CMK (cell line): ENCODE results near the gene RAD9B.
"Not testable (repeated sequence)": the region's sequence is repeated elsewhere in the genome, so short reads cannot be mapped to it uniquely, and the experiment has no call there.

Source experiments
- DNase-seq: peaks from one replicate; pipeline ENCODE4 v3.0.0-alpha.2; 2010; ENCODE audit warnings: low read depth

The RAD9B gene

DNA sequence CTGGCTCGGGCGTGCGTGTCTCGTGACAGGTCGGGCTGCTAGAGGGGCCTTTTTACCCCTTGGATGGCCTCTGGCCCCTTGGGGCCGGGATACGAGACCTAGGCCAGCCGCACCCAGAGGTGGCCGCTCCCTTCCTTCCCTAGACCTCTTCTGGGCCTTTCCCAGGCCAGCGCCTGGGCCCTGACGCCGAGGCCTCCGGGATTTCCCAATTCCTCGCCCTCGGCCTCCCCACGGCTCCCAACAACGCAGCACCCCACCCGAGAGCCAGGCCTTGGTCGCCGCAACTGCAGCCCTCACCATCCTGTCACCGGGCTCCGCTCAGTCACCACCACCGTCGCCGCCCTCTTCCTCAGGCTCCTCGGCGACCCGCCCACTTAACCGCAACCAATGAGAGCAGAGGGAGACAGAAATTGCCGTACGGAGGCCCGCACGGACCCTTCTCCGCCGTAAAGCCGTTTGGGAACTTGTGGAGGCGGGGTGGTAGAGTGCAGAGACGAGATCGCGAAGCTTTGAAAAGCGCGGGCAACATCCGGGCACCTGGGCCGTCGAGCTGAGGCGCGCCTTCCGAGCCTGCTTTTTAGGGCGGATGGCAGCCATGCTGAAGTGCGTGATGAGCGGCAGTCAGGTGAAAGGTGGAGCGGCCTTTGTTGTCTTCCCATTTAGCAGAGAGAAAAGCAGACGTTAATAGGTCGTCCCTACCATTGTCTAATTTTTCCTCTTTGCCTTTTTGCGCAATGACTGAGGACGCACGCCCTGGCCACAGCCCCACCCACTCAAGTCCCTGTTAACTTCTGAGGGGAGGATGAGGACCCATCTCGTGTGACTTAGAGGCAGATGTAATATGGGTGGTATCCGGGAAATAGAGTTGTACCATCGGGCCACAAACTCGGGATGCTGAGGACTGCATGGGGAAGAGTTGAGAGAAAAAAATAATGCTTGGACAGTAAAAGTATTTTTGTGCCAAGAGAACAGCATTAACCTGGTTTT lies at the start of gene RAD9B, which contains the start of gene VPS29:
RAD9B (plus strand) TSS at position 580 of the 987 bp plus-strand sequence; CDS start at position 587, 7 bp downstream.
VPS29 (minus strand) TSS at position 360 of the 987 bp plus-strand sequence; CDS start at position 300, 60 bp downstream.
- DNase-seq = peak; percentile 99

DNA sequence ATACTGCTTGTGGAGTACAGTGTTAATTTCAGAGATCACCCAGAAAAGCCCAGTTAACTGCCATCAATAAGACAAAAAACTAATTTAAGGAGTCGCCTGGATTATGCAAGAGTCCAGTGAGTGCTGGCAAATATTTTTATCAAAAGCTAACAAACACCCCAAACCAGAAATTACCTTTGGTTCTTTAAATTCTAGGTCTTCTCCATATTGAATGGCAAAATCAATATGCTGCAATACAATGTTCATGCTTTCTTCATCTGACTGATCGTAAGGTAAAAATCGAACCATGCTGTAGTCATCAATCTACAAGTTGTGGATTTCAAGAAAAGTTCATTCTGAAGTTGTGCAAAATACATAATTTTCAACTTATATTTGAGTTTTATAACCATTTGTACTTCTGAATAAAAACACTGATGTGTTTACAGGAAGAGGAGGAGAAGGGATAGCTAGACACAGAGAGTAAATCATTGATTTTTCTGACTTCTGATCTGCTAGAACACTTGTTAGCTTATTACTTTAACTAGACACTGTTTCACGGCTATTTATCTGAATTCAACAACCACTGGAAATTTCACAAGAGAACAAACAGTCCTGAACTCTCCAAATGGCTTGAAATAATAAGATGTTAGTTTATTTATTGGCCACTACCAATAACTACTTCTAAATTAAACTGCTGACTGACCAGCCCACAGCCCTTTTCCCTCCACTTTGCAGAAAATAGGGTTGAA lies 48.4 kb upstream of the RAD9B start:
- no peak for DNase-seq

DNA sequence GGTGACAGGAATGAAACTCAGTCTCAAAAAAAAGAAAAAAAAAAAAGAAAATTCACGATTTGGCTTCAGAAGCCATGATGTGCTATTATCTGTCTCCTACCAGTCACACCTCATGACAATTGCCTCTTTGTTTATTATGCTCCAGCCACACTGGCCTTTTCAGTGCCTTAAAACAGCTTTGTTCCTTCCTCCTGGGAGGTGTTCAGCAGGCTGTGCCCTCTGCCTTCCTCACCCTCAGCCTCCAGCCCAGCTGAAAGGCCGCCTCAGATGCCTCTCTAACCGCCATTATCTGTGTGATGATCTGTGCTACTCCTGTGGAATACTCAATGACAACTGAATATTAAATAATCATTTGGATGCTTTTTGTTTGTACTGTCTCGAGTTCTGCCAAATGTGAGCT lies 43.4 kb upstream of the RAD9B start:
- DNase-seq = no peak

DNA sequence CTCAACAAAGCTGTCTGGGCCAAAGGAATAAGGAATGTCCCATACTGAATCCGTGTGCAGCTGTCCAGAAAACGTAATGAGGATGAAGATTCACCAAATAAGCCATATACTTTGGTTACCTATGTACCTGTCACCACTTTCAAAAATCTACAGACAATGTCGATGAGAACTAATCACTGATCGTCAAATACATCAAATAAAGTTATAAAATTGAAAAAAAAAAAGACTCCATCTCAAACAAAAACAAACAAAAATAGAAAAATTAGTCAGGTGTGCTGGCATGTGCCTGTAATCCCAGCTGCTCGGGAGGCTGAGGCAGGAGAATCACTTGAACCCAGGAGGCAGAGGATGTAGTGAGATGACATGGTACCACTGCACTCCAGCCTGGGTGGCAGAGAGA lies 40.9 kb upstream of the RAD9B start:
- DNase-seq = not testable (repeated sequence)

DNA sequence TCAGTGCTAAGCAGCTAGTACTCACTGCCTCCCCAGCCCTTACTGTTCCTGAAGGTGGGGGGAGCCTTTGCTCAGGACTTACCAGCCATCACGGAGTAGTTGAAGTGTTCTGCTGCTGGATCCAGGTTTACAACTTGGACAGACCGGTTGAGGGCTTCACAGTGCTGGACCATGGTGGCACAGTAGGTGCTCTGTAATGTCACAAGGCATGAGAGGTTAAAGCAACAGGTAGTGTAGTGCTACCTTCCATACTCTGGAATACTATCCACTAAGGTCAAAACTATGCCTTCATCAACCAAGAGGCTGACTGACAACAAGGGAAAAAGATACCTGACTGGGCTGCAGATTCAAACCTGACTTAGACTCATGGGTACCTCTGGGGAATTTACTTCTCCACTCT lies 37.1 kb upstream of the RAD9B start:
- DNase-seq = no peak

DNA sequence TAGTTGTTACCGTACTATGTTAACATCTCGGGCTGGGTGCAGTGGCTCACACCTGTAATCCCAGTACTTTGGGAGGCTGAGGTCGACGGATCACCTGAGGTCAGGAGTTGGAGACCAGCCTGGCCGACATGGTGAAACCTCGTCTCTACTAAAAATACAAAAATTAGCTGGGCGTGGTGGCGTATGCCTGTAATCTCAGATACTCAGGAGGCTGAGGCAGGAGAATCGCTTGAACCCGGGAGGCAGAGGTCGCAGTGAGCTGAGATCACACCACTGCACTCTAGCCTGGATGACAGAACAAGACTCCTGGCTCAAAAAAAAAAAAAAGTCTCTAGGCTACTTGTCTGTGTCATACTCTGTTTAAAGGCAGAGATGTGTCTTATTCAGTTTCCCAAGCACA lies 36.4 kb upstream of the RAD9B start:
- not testable (repeated sequence) for DNase-seq

DNA sequence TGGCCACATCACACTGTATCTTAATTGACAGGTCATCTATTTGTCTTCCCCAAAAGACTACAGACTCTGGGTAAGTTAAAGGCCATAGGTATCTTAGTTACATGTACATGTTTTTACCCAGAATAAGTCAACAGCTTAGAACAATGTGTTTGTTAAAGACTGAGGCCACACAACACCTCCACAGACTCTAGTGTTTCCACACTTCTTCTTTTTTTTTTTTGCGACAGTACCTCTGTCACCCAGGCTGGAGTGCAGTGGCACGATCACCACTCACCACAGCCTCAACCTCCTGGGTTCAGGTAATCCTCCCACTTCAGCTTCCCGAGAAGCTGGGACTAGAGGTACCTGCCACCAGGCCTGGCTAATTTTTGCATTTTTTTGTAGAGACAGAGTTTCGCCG lies 35.3 kb upstream of the RAD9B start:
- DNase-seq = no peak

DNA sequence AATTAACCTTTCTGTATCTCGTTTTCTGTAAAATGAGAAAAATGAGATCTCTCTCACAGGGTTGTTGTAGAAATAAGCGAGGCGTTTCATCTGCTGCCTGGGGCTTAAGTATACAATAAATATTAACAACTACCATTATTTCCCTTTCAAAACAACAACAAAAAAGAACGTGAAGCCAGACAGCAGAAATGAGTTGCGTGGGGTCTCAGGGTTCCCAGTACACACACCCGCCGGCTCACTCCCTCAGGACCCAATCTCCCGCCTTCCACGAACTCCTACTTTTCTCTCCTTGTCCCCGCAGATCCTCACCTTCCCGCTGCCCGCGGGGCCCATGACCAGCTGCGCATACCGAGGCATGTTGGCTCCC lies 34.3 kb upstream of the RAD9B start:
- DNase-seq = no peak

DNA sequence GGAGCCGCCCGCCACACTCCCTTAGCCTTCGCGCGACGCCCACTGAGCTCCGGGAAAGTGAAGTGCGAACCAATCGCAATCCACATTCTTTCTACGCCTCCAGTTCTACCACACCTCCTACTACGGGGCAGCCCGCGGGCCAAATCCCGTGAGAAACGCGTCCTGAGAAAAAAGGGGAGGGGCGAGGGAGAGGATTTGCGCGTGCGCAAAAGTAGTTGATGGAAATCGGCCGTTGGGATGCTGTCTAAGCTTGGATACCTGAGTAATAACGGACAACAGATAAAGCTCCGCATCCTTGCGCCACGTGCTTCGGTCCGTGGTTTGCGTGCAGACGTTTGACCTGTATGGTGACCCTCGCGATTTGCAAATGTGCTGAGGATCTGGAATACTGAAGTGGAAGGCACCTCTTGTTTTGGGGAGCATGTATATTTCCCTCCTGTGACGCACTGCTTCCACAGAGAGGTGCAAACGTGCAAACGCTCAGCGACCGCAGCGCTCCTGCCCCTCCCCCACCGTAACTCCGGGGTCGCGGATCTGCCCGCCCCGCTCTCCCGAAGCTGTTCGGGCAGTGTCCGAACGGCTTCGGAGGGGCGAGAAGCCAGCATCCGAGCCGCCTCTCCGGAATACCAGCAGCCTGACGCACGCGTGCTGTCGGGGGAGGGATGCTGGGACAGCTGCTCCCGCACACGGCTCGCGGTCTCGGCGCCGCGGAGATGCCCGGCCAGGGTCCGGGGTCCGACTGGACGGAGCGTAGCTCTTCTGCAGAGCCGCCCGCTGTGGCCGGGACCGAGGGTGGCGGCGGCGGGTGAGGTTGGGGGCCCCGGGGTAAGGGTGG lies 33.7 kb upstream of the RAD9B start, which contains the start of the genes FAM216A and GPN3:
FAM216A (plus strand) TSS at position 632 of the 835 bp plus-strand sequence; CDS start at position 663, 31 bp downstream.
GPN3 (minus strand) TSS at position 44 of the 835 bp plus-strand sequence. CDS start 54 bp downstream, outside the sequence.
- DNase-seq = peak; percentile 89

DNA sequence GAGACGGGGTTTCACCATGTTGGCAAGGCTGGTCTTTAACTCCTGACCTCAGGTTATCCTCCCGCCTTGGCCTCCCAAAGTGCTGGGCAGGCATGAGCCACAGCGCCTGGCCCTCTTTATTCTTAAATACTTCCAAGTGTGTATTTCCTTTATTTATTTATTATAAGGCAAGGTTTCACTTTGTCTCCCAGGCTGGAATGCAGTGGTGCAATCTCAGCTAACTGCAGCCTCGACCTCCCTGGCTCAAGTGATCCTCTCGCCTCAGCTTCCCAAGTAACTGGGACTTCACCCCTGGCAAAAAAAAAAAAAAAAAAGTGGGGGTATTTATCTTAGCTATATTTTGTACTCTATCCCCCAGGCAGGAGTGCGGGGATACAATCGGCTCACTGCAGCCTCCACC lies 26.7 kb upstream of the RAD9B start:
- no peak for DNase-seq

DNA sequence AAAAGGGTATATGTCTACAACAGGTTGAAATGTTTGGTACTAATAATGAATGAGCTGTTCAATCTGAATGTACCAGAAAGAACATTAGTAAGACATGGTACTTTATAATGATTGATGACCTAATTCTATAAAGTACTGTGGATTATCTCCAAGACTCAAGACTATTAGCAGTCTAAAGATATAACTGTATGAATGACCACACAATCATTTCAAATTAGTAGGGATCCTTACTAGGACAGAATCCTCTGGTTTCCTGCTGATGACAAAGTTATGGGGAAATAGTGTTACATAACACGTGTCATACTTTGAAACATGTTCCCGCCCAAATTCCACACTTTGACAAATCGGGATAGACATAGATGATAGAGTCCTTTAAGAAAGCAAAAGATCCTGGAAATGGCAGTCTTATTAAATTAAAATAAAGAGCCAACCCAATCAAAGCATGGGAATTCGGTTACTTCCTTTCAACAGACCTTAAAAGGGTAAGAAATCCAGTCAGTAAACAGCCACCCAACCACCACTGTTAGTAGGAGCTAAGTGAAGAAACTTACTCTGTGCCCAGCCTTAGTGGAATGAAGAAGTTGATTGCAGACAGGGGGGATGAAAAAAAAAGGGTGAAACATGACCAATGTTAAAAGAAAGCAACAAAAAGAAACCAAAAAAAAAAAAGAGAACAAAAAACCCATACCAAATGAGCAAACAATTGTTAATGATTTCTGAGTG lies 3.0 kb upstream of the RAD9B start:
- no peak for DNase-seq

DNA sequence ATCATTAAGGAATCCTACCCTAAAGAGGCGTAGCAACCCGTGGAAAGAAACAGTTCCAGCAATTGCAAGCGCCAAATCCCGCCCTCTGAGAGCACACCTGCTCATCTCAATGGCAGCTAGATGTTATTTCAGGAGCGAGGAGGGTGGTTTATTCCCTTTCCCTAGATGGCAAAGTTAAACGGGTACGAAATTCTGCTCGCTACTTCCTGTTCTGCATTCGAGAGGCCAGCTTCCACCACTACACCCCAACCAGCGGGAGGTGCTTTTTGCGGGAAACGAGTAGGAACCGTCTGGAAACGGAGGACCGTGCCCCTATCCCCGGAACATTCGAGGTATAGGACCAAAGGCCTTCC lies 756 bp upstream of the RAD9B start:
- no peak for DNase-seq

DNA sequence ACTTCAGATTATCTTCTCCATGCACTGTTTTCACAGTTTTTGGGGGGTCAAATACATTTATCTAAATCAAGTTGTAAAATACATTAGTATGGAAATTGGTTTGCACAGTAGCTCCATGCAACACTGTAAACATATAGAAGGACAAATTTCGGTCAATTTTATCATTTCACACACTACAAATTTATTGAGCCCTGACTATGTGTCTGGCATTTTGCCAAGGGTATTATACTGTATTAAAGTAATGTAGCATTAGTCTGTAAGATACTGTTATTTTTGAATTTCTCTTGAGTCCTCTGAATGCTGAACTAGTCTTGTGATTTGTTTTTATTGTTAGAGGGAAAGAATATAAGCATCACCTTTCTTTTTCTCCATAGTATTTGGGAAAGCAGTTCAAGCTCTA lies 1.3 kb downstream of the RAD9B start:
- DNase-seq = no peak

DNA sequence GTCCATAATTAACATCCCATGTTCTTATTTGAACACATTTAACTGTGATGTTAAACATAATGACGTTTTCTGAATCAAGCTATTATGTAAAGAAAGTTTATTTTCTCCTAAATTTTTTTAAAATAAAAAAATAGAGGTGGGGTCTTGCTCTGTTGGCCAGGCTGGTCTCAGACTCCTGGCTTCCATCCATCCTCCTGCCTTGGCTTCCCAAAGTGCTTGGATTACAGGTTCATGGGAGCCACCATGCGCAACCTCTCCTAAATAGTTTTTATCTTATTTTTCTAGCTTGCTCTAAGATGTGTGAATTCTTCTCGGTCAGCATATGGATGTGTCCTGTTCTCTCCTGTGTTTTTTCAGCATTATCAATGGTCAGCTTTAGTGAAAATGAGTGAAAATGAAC lies 3.2 kb downstream of the RAD9B start:
- no peak for DNase-seq

DNA sequence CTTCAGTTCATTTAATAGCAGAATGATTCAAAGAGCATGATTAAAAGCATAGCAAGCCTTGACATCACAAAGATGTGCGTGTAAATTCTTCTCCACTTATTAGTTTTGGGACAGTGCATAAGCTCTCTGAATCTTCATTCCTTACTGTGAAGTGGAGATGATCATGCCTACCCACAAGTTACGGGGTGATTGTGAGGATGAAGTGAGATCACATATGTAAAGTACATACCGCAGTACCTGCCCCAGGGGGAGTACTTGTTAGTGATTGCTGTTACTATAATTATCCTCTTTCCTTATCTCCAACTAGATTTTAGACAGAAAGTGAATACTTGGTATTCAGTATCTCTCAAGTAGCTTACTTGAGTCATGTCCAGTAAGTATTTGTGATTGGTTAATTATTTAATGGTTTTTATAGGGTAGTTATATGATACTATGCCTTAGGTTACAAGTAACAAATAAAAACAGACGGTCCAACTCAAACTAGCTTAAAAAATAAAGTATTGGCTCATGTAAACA lies 6.0 kb downstream of the RAD9B start:
- no peak for DNase-seq

DNA sequence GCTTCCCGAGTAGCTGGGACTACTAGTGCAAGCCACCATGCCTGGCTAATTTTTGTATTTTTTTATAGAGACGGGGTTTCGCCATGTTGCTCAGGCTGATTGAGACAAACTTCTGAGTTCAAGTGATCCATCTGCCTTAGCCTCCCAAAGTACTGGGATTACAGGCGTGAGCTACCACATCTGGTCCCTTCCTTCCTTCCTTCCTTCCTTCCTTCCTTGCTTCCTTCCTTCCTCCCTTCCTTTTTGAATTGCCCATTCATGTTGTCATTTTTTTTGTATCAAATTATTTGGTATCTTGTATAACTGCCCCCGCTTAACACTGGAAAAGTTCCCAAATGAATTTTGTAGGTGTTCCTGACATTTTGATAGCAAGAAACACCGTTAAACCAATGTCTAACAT lies 11.7 kb downstream of the RAD9B start:
- no peak for DNase-seq

DNA sequence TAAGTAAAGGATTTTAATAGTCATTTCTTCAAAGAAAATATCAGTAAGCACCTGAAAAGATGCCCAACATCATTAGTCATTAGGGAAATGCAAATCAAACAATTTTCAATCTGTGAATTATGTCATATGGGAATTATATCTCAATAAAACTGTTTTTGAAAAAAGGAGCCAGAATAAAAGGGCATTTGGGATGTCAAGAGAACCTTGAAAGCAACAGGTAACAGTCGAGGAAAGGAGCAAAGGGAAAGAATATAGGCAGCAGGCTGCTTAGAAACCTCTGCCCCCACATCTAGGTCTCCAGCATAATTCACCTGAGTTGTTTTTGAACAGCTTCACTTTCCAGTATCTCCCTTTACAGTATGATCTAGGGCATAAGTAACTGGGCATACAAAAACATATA lies 12.2 kb downstream of the RAD9B start:
- no peak for DNase-seq

DNA sequence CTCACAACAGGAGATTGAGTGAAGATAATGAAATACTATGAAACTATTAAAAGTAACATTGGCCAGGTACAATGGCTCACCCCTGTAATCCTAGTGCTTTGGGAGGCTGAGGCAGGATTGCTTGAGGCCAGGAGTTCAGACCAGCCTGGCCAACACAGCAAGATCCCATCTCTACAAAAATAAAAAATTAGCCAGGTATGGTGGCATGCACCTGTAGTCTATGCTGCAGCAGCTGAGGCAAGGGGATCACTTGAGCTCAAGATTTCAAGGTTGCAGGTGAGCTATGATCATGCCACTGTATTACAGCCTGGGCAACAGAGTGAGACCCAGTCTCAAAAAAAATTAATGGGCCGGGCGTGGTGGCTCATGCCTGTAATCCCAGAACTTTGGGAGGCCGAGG lies 14.9 kb downstream of the RAD9B start:
- DNase-seq = no peak

DNA sequence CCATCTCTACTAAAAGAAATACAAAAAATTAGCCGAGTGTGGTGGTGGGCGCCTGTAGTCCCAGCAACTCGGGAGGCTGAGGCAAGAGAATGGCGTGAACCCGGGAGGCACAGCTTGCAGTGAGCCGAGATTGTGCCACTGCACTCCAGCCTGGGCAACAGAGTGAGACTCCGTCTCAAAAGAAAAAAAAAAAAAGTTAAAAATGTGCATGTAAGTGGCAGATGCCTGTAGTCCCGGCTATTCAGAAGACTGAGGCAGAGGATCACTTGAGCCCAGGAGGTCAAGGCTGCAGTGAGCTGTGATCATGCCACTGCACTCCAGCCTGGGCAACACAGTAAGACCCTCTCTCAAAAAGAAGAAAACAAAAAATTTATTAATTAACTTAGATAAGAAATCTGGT lies 15.9 kb downstream of the RAD9B start:
- DNase-seq = not testable (repeated sequence)

DNA sequence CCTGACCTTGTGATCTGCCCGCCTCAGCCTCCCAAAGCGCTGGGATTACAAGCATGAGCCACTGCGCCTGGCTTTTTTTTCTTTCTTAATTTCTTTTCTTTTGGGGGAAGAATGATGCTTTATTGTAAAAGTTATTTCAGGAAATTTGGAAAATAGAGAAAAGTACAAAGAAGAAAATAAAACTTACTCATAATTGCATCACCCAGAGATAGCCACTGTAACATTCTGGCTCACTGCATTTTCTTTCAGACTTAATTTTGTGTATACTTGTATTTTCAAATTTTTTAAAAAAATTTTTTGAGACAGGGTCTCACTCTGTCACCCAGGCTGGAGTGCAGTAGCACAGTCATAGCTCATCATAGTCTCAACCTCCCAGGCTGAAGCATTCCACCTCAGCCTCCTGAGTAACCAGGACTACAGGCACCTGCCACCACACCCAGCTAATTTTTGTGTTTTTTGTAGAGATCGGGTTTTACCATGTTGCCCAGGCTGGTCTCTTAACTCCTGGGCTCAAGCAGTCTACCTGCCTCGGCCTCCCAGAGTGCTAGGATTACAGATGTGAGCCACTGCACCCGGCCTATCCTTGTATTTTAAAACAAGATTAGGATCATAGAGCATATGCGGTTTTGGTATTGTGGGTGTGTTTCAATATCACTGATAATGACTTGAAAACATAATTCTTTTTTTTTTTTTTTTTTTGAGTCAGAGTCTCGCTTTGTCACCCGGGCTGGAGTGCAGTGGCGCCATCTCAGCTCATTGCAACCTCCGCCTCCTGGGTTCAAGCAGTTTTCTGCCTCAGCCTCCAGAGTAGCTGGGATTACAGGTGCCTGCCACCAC lies 19.0 kb downstream of the RAD9B start:
- DNase-seq = not testable (repeated sequence)
